HG03045 (cell line): ENCODE measurements around the gene ZSCAN12.

Source experiments
- ATAC-seq: cut with Tn5 transposase; IDR thresholded peaks from one replicate; pipeline ENCODE4 v1.9.1; 2021; ENCODE audit warnings: mild to moderate bottlenecking, moderate library complexity; ENCODE audit not compliant: unreplicated experiment

Gene ZSCAN12

GRCh38 chr6:28333047-28333446 lies 66.5 kb downstream of the ZSCAN12 start:
- no peak for ATAC-seq

GRCh38 chr6:28330041-28330440 lies 69.5 kb downstream of the ZSCAN12 start:
- no peak for ATAC-seq
